ENCODE results near the gene FAM228B.

GRCh38 chr2:24110660-24111303 lies 12.5 kb upstream of the FAM228B start:
- TF ChIP-seq SP1 (IDR thresholded peaks at IDR 0.05) (no peak), TARDBP (IDR thresholded peaks at IDR 0.05) (no peak), PKNOX1 (IDR thresholded peaks at IDR 0.05) (no peak), NFRKB (IDR thresholded peaks at IDR 0.05) (no peak), LEF1 (IDR thresholded peaks at IDR 0.05; ENCODE audit: borderline replicate concordance) (no peak), ZNF384 (IDR thresholded peaks at IDR 0.05) (no peak), HDGF (IDR thresholded peaks at IDR 0.05; ENCODE audit: borderline replicate concordance) (no peak), FOXM1 (IDR thresholded peaks at IDR 0.05; ENCODE audit: borderline replicate concordance) (no peak), FOXK2 (IDR thresholded peaks at IDR 0.05) (no peak), CTBP1 (IDR thresholded peaks at IDR 0.05; ENCODE audit: borderline replicate concordance) (no peak), ELF4 (IDR thresholded peaks at IDR 0.05) (no peak), BHLHE40 (IDR thresholded peaks at IDR 0.05; ENCODE audit: borderline replicate concordance) (no peak), FOXA1 (IDR thresholded peaks at IDR 0.05) (no peak)

Measured in HEK293T (cell line).